Measurements from ENCODE around the gene HAPLN1. TPM values are rescaled to one million over a fixed set of nuclear protein-coding genes. Genes with fewer than 3 reads are reported as not detected.

HAPLN1 gene
- 10 to 100 TPM in 1 of 2 donors, 1 to 10 TPM in 1; 2.0 to 14.1 TPM for total RNA-seq

- ATAC-seq (ENCODE audit: insufficient number of reproducible peaks, low FRiP score, low read depth) (no peak), DNase-seq (ENCODE audit: low spot score) (no peak)
- Histone ChIP-seq H3K27me3 (replicated peaks; ENCODE audit: insufficient read depth) (no peaks in the 10 kb centered on the region), H3K4me3 (peak within 1 kb of the TSS; percentile 91), H3K4me1 (ENCODE audit: control insufficient read depth in 1 of 2, low read depth in 2 of 2) (peaks cover 0 to 2% of the 10 kb centered on the region in 2 donors), H3K36me3 (no peaks in the 10 kb centered on the region), H3K9me3 (no peaks in the 10 kb centered on the region), H3K27ac (peak within 1 kb of the TSS; percentile 51 to 84)
- TF ChIP-seq, protein P1, sequence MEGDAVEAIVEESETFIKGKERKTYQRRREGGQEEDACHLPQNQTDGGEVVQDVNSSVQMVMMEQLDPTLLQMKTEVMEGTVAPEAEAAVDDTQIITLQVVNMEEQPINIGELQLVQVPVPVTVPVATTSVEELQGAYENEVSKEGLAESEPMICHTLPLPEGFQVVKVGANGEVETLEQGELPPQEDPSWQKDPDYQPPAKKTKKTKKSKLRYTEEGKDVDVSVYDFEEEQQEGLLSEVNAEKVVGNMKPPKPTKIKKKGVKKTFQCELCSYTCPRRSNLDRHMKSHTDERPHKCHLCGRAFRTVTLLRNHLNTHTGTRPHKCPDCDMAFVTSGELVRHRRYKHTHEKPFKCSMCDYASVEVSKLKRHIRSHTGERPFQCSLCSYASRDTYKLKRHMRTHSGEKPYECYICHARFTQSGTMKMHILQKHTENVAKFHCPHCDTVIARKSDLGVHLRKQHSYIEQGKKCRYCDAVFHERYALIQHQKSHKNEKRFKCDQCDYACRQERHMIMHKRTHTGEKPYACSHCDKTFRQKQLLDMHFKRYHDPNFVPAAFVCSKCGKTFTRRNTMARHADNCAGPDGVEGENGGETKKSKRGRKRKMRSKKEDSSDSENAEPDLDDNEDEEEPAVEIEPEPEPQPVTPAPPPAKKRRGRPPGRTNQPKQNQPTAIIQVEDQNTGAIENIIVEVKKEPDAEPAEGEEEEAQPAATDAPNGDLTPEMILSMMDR (IDR thresholded peaks at IDR 0.05) = no peak
These were observed at the start of gene HAPLN1 for GRCh38 chr5:83720836-83721537. Gene HAPLN1, minus strand, starts transcription at chr5:83720855. Its CDS starts 47,332 bp downstream, at chr5:83673523.

DNA sequence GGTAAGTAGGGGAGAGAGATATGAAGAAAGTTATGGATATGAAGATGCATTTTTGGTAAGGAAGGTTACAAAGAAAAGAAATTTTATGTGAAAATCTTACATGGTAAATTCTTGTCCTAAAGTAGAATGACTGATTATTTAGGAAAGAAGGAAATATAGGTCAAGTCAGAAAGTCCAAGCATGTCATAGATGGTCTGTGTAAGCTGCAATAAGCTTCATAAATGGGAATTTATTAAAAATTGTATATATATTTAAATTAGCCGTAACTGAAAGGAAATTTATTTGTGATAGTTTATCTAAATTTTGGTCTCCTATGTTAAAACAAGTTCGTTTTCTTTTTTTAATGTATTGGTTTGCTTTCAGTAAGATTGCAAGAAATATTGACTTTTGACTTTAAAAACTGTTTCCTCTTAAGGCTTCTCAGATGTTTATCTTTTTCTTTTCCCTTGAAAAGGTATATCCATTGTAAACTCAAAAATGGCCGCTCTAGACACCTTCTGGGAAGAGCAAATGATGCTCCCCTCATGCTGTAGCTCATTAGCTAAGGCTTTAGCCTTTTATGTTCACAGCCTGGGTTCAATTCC lies 46.8 kb upstream of the HAPLN1 start:
- no peak overlapping the region for H3K4me3 ChIP-seq
- no peak overlapping the region for H3K27ac ChIP-seq
- H3K36me3 ChIP-seq = no peaks in the 10 kb centered on the region
- TF ChIP-seq, protein P1 (IDR thresholded peaks at IDR 0.05) = no peak
- no peaks in the 10 kb centered on the region for H3K9me3 ChIP-seq
- H3K4me1 ChIP-seq (ENCODE audit: control insufficient read depth in 1 of 2, low read depth in 2 of 2) = peaks cover 6% of the 10 kb centered on the region in 2 donors
- no peaks in the 10 kb centered on the region for H3K27me3 ChIP-seq (replicated peaks; ENCODE audit: insufficient read depth)
- DNase-seq (ENCODE audit: low spot score) = no peak
- no peak for ATAC-seq (ENCODE audit: insufficient number of reproducible peaks, low FRiP score, low read depth)

DNA sequence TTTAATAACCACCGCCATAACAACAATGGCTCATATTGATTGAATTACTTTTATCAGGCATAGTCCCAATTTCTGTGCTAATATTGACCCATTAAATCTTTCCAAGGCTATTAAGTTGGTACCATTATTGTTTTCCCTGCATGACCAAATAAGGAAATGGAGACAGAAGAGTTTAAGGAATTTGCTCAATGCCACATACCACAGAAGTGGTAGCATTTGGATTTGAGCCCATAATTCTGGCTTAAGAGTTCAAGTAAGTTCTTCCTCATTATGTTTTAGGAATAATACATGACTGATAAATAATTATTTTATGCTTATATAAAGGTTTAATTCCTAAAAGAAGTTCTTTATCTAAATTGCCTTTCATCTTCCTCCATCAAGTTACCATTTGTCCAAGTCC lies 43.4 kb upstream of the HAPLN1 start:
- peaks cover 6% of the 10 kb centered on the region in 2 donors for H3K4me1 ChIP-seq (ENCODE audit: control insufficient read depth in 1 of 2, low read depth in 2 of 2)
- H3K27me3 ChIP-seq (replicated peaks; ENCODE audit: insufficient read depth) = no peaks in the 10 kb centered on the region
- no peak overlapping the region for H3K4me3 ChIP-seq
- ATAC-seq (ENCODE audit: insufficient number of reproducible peaks, low FRiP score, low read depth) = no peak
- DNase-seq (ENCODE audit: low spot score) = no peak
- no peaks in the 10 kb centered on the region for H3K36me3 ChIP-seq
- no peak overlapping the region for H3K27ac ChIP-seq
- TF ChIP-seq, protein P1 (IDR thresholded peaks at IDR 0.05) = no peak
- no peaks in the 10 kb centered on the region for H3K9me3 ChIP-seq

DNA sequence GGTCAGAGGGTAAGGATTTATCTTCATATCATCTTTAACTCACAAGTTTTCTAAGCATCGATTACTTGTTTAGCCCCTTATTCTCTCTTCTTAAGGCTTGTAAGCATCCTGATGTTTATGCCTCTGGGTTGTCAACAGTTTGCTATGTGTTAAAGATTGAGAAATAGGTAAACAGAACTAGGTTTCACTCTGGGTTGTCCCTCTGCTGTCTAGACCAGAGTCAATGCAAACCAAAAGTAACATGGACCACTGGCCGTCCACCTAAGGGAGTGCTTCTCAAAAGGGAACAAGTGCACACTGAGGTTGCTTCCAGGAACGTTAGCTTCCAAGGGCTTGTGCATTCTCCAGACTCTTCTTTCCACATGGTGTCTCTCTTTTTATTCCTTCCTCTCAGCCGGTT lies 39.9 kb upstream of the HAPLN1 start:
- Histone ChIP-seq H3K4me3 (no peak overlapping the region), H3K36me3 (no peaks in the 10 kb centered on the region), H3K4me1 (ENCODE audit: control insufficient read depth in 1 of 2, low read depth in 2 of 2) (peaks cover 0 to 2% of the 10 kb centered on the region in 2 donors), H3K27ac (no peak overlapping the region), H3K9me3 (no peaks in the 10 kb centered on the region), H3K27me3 (replicated peaks; ENCODE audit: insufficient read depth) (no peaks in the 10 kb centered on the region)
- ATAC-seq (ENCODE audit: insufficient number of reproducible peaks, low FRiP score, low read depth) = no peak
- DNase-seq (ENCODE audit: low spot score) = no peak
- TF ChIP-seq, protein P1 (IDR thresholded peaks at IDR 0.05) = no peak

- H3K27me3 ChIP-seq (replicated peaks; ENCODE audit: insufficient read depth) = no peaks in the 10 kb centered on the region
- no peaks in the 10 kb centered on the region for H3K36me3 ChIP-seq
- no peak overlapping the region for H3K27ac ChIP-seq
- no peak overlapping the region for H3K4me3 ChIP-seq
- no peaks in the 10 kb centered on the region for H3K4me1 ChIP-seq (ENCODE audit: control insufficient read depth in 1 of 2, low read depth in 2 of 2)
- TF ChIP-seq, protein P1 (IDR thresholded peaks at IDR 0.05) = no peak
- DNase-seq (ENCODE audit: low spot score) (no peak), ATAC-seq (ENCODE audit: insufficient number of reproducible peaks, low FRiP score, low read depth) (no peak)
- H3K9me3 ChIP-seq = peaks cover 7% of the 10 kb centered on the region
These were observed 32.0 kb upstream of the HAPLN1 start for GRCh38 chr5:83752700-83753099.
